GM21825 (cell line): ENCODE measurements around the gene HCN4.

Experiments used
- ATAC-seq: cut with Tn5 transposase; IDR thresholded peaks from one replicate; pipeline ENCODE4 v1.9.1; 2021; ENCODE audit warnings: mild to moderate bottlenecking, moderate library complexity; ENCODE audit not compliant: unreplicated experiment

The HCN4 gene

GRCh38 chr15:73346735-73347312 lies 21.9 kb downstream of the HCN4 start:
- ATAC-seq, result no peak

- no peak for ATAC-seq
Observed at GRCh38 chr15:73345658-73346057, 23.1 kb downstream of the HCN4 start.

GRCh38 chr15:73344056-73344455 lies 24.7 kb downstream of the HCN4 start:
- no peak for ATAC-seq

- ATAC-seq, result no peak
Observed at GRCh38 chr15:73341886-73342600, 26.7 kb downstream of the HCN4 start.

GRCh38 chr15:73340502-73341192 lies 28.1 kb downstream of the HCN4 start:
- ATAC-seq, result no peak

GRCh38 chr15:73338606-73339374 lies 30.0 kb downstream of the HCN4 start:
- no peak for ATAC-seq

GRCh38 chr15:73338058-73338457 lies 30.7 kb downstream of the HCN4 start:
- no peak for ATAC-seq

- no peak for ATAC-seq
Observed at GRCh38 chr15:73337187-73337586, 31.6 kb downstream of the HCN4 start.

- no peak for ATAC-seq
Observed at GRCh38 chr15:73336756-73337155, 32.0 kb downstream of the HCN4 start.

- no peak for ATAC-seq
Observed at GRCh38 chr15:73335471-73335870, 33.3 kb downstream of the HCN4 start.

GRCh38 chr15:73335026-73335425 lies 33.7 kb downstream of the HCN4 start:
- no peak for ATAC-seq

GRCh38 chr15:73334086-73334485 lies 34.7 kb downstream of the HCN4 start:
- no peak for ATAC-seq

GRCh38 chr15:73333001-73333400 lies 35.8 kb downstream of the HCN4 start:
- ATAC-seq, result no peak

- ATAC-seq, result no peak
Observed at GRCh38 chr15:73331991-73332925, 36.5 kb downstream of the HCN4 start.

- no peak for ATAC-seq
Observed at GRCh38 chr15:73331501-73331900, 37.3 kb downstream of the HCN4 start.

- ATAC-seq, result no peak
Observed at GRCh38 chr15:73330206-73331051, 38.3 kb downstream of the HCN4 start.

GRCh38 chr15:73329501-73330200 lies 39.1 kb downstream of the HCN4 start:
- no peak for ATAC-seq

GRCh38 chr15:73328981-73329380 lies 39.8 kb downstream of the HCN4 start:
- no peak for ATAC-seq
